Measurements from ENCODE around the gene PXK.

PXK gene

DNA sequence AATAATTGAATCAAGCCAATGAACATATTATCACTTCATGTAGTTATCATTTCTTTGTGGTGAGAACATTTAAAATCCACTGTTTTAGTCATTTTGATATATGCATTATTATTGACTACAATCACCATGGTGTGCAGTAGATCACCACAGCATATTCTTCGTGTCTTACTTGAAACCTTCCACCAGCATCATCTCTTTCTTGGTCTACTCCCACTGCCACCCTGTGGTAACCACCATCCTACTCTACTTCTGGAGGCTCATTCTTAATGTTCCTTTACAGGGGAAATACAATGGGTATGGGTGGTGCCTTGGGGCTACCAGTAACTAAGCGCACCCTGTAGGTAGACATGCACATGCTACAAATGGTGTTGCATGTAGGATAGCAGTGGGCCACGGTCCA is 25.4 kb downstream of the PXK start:
- H3K27ac ChIP-seq (ENCODE audit: insufficient read depth, low read depth, low read length, poor library complexity, severe bottlenecking) = no peak overlapping the region
- 93 to 94% methylated on average over 3 of the region's 3 CpGs for WGBS, 2 experiments
- no peaks in the 10 kb centered on the region for H3K27me3 ChIP-seq (ENCODE audit: control insufficient read depth, insufficient read depth, low read length, poor library complexity, severe bottlenecking)
- no peaks in the 10 kb centered on the region for H3K9me3 ChIP-seq (ENCODE audit: control insufficient read depth, low read length)
- H3K36me3 ChIP-seq (ENCODE audit: control insufficient read depth, insufficient read depth, low read length) = no peaks in the 10 kb centered on the region
- no peak overlapping the region for H3K4me3 ChIP-seq (ENCODE audit: insufficient read depth, low read depth, low read length)
- no peaks in the 10 kb centered on the region for H3K4me1 ChIP-seq (ENCODE audit: control insufficient read depth, insufficient read depth, low read length)

DNA sequence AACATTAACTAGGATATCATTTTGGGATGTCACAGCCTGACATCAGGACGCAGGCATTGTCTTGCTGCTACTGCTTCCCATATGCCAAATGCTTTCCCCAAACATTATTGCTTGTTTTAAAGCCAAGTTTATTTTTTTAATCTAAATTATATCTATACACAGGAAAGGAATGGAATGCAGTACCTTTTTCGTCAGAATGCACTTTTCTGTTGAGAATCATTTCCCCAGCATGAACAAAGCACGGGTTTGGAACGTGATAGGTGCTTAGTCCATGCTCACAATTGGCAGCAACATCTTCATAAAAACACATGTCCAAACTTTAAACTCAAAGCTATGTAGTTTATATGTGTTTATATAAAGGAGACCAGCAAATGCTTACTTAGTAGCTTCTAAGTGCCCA is 26.1 kb downstream of the PXK start:
- H3K4me3 ChIP-seq (ENCODE audit: insufficient read depth, low read depth, low read length) = no peak overlapping the region
- no peak overlapping the region for H3K27ac ChIP-seq (ENCODE audit: insufficient read depth, low read depth, low read length, poor library complexity, severe bottlenecking)
- H3K27me3 ChIP-seq (ENCODE audit: control insufficient read depth, insufficient read depth, low read length, poor library complexity, severe bottlenecking) = no peaks in the 10 kb centered on the region
- 93 to 98% methylated on average over 4 of the region's 4 CpGs for WGBS, 2 experiments
- H3K4me1 ChIP-seq (ENCODE audit: control insufficient read depth, insufficient read depth, low read length) = no peaks in the 10 kb centered on the region
- no peaks in the 10 kb centered on the region for H3K9me3 ChIP-seq (ENCODE audit: control insufficient read depth, low read length)
- no peaks in the 10 kb centered on the region for H3K36me3 ChIP-seq (ENCODE audit: control insufficient read depth, insufficient read depth, low read length)

DNA sequence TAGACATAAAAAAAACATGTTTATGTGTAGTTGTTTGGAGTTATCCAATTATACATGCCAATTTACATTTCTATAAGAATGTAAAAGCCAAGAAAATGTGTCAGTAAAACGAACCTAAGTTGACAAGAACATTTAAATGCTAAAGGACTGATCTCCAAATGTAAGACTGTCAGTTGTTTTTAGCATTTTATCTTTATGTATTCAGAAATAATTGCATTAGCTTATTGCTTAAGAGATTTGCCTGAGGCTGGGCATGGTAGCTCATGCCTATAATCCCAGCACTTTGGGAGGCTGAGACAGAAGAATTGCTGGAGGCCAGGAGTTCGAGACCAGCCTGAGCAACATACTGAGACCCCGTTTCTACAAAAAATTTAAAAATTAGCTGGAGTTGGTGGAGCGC is 26.9 kb downstream of the PXK start:
- H3K4me1 ChIP-seq (ENCODE audit: control insufficient read depth, insufficient read depth, low read length) = no peaks in the 10 kb centered on the region
- H3K36me3 ChIP-seq (ENCODE audit: control insufficient read depth, insufficient read depth, low read length) = no peaks in the 10 kb centered on the region
- WGBS, 2 experiments = 90 to 93% methylated on average over 4 of the region's 4 CpGs
- H3K27me3 ChIP-seq (ENCODE audit: control insufficient read depth, insufficient read depth, low read length, poor library complexity, severe bottlenecking) = no peaks in the 10 kb centered on the region
- no peak overlapping the region for H3K27ac ChIP-seq (ENCODE audit: insufficient read depth, low read depth, low read length, poor library complexity, severe bottlenecking)
- no peaks in the 10 kb centered on the region for H3K9me3 ChIP-seq (ENCODE audit: control insufficient read depth, low read length)
- H3K4me3 ChIP-seq (ENCODE audit: insufficient read depth, low read depth, low read length) = no peak overlapping the region

DNA sequence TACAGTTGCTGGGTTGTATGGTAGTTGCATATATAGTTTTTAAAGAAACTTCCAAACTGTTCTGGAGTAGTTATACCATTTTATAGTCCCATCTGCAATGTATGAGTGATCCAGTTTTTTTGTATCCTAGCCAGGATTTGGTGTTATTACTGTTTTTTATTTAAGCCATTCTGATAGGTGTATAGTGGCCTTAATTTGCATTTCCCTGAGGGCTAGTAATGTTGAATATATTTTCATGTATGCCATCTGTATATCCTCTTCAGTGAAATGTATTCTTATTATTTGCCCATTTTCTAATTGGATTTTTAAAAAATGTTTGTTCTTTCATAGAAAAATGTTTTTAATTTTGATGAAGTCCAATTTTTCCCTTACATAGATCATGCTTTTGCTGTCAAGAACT is 29.2 kb downstream of the PXK start:
- H3K4me1 ChIP-seq (ENCODE audit: control insufficient read depth, insufficient read depth, low read length) = no peaks in the 10 kb centered on the region
- no peak overlapping the region for H3K27ac ChIP-seq (ENCODE audit: insufficient read depth, low read depth, low read length, poor library complexity, severe bottlenecking)
- H3K9me3 ChIP-seq (ENCODE audit: control insufficient read depth, low read length) = no peaks in the 10 kb centered on the region
- H3K4me3 ChIP-seq (ENCODE audit: insufficient read depth, low read depth, low read length) = no peak overlapping the region
- H3K36me3 ChIP-seq (ENCODE audit: control insufficient read depth, insufficient read depth, low read length) = no peaks in the 10 kb centered on the region
- H3K27me3 ChIP-seq (ENCODE audit: control insufficient read depth, insufficient read depth, low read length, poor library complexity, severe bottlenecking) = no peaks in the 10 kb centered on the region

DNA sequence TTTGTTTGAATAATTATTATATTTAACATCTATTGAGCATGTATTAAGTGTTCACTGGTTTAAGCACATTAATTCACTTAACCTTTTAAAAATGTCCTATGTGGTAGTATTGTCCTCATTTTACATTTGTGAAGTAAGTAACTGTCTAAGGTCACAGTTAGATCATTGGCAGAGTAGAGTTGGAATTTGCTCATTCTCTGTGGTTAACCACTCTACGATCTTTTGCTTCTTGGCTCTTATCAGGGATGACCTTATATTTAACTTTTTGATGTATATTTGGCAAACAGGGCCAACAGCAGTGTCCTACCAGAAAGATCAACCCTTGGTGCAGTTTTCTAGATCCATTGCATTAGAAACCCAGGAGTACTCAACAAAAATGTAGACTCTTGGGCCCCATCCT is 34.0 kb downstream of the PXK start:
- Histone ChIP-seq H3K27ac (ENCODE audit: insufficient read depth, low read depth, low read length, poor library complexity, severe bottlenecking) (no peak overlapping the region), H3K4me3 (ENCODE audit: insufficient read depth, low read depth, low read length) (no peak overlapping the region), H3K36me3 (ENCODE audit: control insufficient read depth, insufficient read depth, low read length) (no peaks in the 10 kb centered on the region), H3K9me3 (ENCODE audit: control insufficient read depth, low read length) (no peaks in the 10 kb centered on the region), H3K27me3 (ENCODE audit: control insufficient read depth, insufficient read depth, low read length, poor library complexity, severe bottlenecking) (no peaks in the 10 kb centered on the region), H3K4me1 (ENCODE audit: control insufficient read depth, insufficient read depth, low read length) (no peaks in the 10 kb centered on the region)
- 94 to 100% methylated on average over 1 of the region's 1 CpG for WGBS, 2 experiments

DNA sequence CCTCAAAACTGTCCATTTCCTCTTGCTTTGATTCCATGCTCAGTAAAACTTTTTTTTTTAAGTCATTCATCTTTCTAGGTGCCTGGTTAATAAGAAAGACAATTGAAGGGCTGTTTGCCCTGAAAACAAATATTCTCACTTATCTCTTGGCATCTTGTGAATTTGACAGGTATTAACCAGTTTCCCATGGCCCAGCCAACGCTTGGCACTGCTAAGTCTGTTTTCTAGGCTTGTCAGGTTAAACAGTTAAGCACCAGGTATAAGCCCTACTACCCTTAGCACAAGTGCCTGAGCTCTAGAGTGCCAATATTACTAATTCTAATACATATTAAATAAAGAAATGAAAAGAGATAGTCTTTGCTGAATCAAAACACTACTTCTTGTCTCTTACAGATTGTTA is 36.3 kb downstream of the PXK start:
- Histone ChIP-seq H3K27ac (ENCODE audit: insufficient read depth, low read depth, low read length, poor library complexity, severe bottlenecking) (no peak overlapping the region), H3K4me1 (ENCODE audit: control insufficient read depth, insufficient read depth, low read length) (no peaks in the 10 kb centered on the region), H3K4me3 (ENCODE audit: insufficient read depth, low read depth, low read length) (no peak overlapping the region), H3K27me3 (ENCODE audit: control insufficient read depth, insufficient read depth, low read length, poor library complexity, severe bottlenecking) (no peaks in the 10 kb centered on the region), H3K9me3 (ENCODE audit: control insufficient read depth, low read length) (no peaks in the 10 kb centered on the region), H3K36me3 (ENCODE audit: control insufficient read depth, insufficient read depth, low read length) (no peaks in the 10 kb centered on the region)
- 83 to 86% methylated on average over 1 of the region's 1 CpG for WGBS, 2 experiments

DNA sequence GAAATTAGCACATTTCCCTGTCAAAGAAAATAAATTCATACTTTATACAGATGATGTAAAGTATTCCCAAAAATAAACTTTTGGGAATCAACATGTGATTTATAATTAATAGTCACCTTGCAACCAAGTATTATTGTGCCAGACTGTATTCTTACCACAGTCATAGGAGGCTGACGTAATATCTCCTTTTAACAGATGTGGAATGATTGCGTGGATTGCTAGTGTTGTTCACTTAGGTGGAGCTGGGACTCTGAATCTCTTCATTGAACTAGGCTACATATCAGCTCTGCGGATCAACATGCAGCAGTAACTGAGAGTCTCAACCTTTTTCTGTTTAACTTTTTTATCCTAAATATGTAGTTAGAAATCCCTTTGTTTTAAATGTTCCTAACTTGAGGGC is 37.2 kb downstream of the PXK start:
- Histone ChIP-seq H3K27ac (ENCODE audit: insufficient read depth, low read depth, low read length, poor library complexity, severe bottlenecking) (no peak overlapping the region), H3K36me3 (ENCODE audit: control insufficient read depth, insufficient read depth, low read length) (no peaks in the 10 kb centered on the region)
- WGBS, 2 experiments = 94 to 100% methylated on average over 3 of the region's 3 CpGs

DNA sequence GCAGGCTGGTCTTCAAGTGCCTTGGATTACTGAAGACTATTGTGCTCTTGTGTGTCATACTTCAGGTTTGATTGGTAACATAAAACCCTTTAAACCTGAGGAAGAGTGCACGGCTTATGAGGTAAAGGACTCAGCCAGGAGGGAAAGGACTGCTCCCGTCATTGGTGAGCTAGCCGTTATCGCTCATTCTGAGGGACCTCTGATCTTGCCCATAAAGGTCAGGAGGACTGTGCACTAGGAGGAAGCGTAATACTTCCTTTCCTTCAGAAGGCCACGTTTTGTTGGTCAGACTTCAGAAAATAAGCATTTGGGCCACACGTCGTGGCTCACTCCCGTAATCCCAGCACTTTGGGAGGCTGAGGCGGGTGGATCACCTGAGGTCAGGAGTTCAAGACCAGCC is 37.7 kb downstream of the PXK start:
- WGBS, 2 experiments = 89 to 93% methylated on average over 10 of the region's 10 CpGs
- no peak overlapping the region for H3K4me3 ChIP-seq (ENCODE audit: insufficient read depth, low read depth, low read length)

More for the DNA sequence above, 37.2 kb downstream of the PXK start:
- H3K4me1 ChIP-seq (ENCODE audit: control insufficient read depth, insufficient read depth, low read length) = no peaks in the 10 kb centered on the region
- H3K27me3 ChIP-seq (ENCODE audit: control insufficient read depth, insufficient read depth, low read length, poor library complexity, severe bottlenecking) = no peaks in the 10 kb centered on the region
- H3K4me3 ChIP-seq (ENCODE audit: insufficient read depth, low read depth, low read length) = no peak overlapping the region
- no peaks in the 10 kb centered on the region for H3K9me3 ChIP-seq (ENCODE audit: control insufficient read depth, low read length)

DNA sequence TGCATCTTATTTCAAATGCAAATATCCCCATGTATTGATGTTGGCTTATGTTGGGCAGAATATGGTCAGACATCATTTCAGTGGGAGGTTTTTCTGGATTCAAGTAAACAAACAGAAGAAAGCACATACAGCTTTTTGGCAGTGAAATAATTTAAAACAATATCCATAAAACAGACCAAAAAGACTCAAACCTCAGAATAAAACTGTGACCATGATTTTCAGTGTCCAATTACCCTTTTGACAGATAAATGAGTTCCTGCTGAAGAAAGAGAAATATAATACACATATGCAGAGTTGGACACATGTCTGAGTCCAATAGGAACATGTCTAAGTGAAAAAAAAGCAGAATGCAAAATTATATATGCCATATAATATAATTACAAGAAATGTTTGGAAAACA is 39.1 kb downstream of the PXK start:
- no peak overlapping the region for H3K27ac ChIP-seq (ENCODE audit: insufficient read depth, low read depth, low read length, poor library complexity, severe bottlenecking)
- H3K9me3 ChIP-seq (ENCODE audit: control insufficient read depth, low read length) = no peaks in the 10 kb centered on the region
- H3K4me1 ChIP-seq (ENCODE audit: control insufficient read depth, insufficient read depth, low read length) = no peaks in the 10 kb centered on the region
- H3K27me3 ChIP-seq (ENCODE audit: control insufficient read depth, insufficient read depth, low read length, poor library complexity, severe bottlenecking) = no peaks in the 10 kb centered on the region
- no peak overlapping the region for H3K4me3 ChIP-seq (ENCODE audit: insufficient read depth, low read depth, low read length)
- H3K36me3 ChIP-seq (ENCODE audit: control insufficient read depth, insufficient read depth, low read length) = no peaks in the 10 kb centered on the region

More for the DNA sequence above, 37.7 kb downstream of the PXK start:
- H3K9me3 ChIP-seq (ENCODE audit: control insufficient read depth, low read length) = no peaks in the 10 kb centered on the region
- H3K36me3 ChIP-seq (ENCODE audit: control insufficient read depth, insufficient read depth, low read length) = no peaks in the 10 kb centered on the region
- H3K27me3 ChIP-seq (ENCODE audit: control insufficient read depth, insufficient read depth, low read length, poor library complexity, severe bottlenecking) = no peaks in the 10 kb centered on the region
- no peaks in the 10 kb centered on the region for H3K4me1 ChIP-seq (ENCODE audit: control insufficient read depth, insufficient read depth, low read length)
- H3K27ac ChIP-seq (ENCODE audit: insufficient read depth, low read depth, low read length, poor library complexity, severe bottlenecking) = no peak overlapping the region

DNA sequence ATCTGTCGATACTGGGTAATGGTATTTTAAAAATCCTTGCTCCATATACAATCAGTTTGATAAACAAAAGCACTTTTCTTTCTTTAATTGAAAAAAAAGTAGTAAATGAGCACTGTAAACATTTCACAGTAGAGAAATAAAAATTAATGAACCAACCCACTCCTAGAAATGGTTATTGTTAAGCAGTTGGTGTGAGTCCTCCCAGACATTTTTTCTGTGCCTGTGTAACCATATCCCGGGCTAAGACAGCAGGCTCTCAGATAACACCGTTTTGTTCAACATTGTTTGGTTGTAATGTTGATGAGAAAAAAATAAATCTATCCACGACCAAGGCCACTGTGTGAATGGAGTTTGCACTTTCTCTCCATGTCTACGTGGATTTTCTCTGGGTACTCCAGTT is 42.6 kb downstream of the PXK start:
- H3K36me3 ChIP-seq (ENCODE audit: control insufficient read depth, insufficient read depth, low read length) = no peaks in the 10 kb centered on the region
- no peaks in the 10 kb centered on the region for H3K4me1 ChIP-seq (ENCODE audit: control insufficient read depth, insufficient read depth, low read length)
- H3K27me3 ChIP-seq (ENCODE audit: control insufficient read depth, insufficient read depth, low read length, poor library complexity, severe bottlenecking) = no peaks in the 10 kb centered on the region
- H3K9me3 ChIP-seq (ENCODE audit: control insufficient read depth, low read length) = no peaks in the 10 kb centered on the region
- WGBS, 2 experiments = 94 to 95% methylated on average over 4 of the region's 5 CpGs
- no peak overlapping the region for H3K27ac ChIP-seq (ENCODE audit: insufficient read depth, low read depth, low read length, poor library complexity, severe bottlenecking)
- no peak overlapping the region for H3K4me3 ChIP-seq (ENCODE audit: insufficient read depth, low read depth, low read length)

DNA sequence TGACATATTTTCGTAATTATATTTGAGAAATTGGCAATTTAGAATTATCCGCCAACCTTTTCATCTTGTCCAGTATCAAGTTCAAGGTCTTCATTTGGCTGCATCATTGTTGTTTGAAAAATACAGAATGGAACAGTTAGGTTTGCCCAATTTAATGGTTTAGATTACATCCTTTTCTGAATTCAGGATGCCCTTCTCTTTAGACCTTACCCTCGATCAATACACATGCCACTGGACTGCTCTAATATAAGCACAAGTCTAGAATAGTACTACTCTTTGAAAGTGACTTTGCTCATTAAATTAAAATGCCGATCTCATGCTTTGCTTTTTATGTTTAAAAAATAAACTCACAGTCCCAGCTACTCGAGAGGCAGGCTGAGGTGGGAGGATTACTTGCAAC is 44.5 kb downstream of the PXK start:
- Histone ChIP-seq H3K4me3 (ENCODE audit: insufficient read depth, low read depth, low read length) (no peak overlapping the region), H3K27me3 (ENCODE audit: control insufficient read depth, insufficient read depth, low read length, poor library complexity, severe bottlenecking) (no peaks in the 10 kb centered on the region), H3K4me1 (ENCODE audit: control insufficient read depth, insufficient read depth, low read length) (no peaks in the 10 kb centered on the region), H3K9me3 (ENCODE audit: control insufficient read depth, low read length) (no peaks in the 10 kb centered on the region), H3K27ac (ENCODE audit: insufficient read depth, low read depth, low read length, poor library complexity, severe bottlenecking) (no peak overlapping the region), H3K36me3 (ENCODE audit: control insufficient read depth, insufficient read depth, low read length) (no peaks in the 10 kb centered on the region)
- 92% methylated on average over 5 of the region's 5 CpGs for WGBS, 2 experiments

All from ectodermal cell (in vitro differentiated cells).